Activated T-helper 1 cell treated with Interleukin-2 at 50 U/mL for 16 hours (primary cell): ENCODE results near the gene C5orf22.

ENCODE experiments used
- DNase-seq: peaks from one replicate; pipeline ENCODE4 v3.0.0-alpha.2; 2020; ENCODE audit warnings: low read depth

Gene C5orf22

DNA sequence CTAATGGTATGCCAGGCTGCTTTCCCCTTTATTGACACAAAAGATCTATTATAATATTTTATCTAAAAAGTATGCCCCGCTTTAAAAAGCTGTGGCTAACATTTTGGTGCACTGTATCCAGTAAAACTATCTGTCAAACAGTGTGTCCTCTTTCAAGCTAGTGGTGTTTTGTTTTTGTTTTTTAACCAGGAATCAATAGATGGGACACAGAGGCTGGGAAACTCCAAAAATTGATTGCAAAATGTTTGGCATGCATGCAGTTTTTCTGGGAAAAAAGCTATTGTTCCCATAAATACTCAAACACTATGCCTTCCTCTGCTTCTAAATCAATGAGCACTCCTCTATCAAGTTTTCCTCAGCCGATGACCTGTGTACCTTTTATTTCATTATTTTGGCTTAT, 72.5 kb downstream of the C5orf22 start:
- no peak for DNase-seq
